PFSK-1 (cell line): ENCODE measurements around the gene PDF.

Experiments used
- FOXP2 ChIP-seq: optimal IDR thresholded peaks from 2 replicates; pipeline ENCODE3; 2011; ENCODE audit warnings: borderline replicate concordance, control low read depth, inconsistent platforms; ENCODE audit not compliant: insufficient read depth; ENCODE audit errors: extremely low read length, extremely low read depth
- POLR2AphosphoS5 ChIP-seq: IDR thresholded peaks from 2 replicates; pipeline ENCODE4 v1.6.1; 2012; ENCODE audit warnings: low read depth, mild to moderate bottlenecking, control low read depth, low read length, moderate library complexity
- SIN3A ChIP-seq: IDR thresholded peaks from 2 replicates; pipeline ENCODE4 v1.6.1; 2012; ENCODE audit warnings: mild to moderate bottlenecking, low read length, moderate library complexity, borderline replicate concordance; ENCODE audit not compliant: insufficient read depth
- TAF1 ChIP-seq: IDR thresholded peaks from 2 replicates; pipeline ENCODE4 v1.6.1; 2012; ENCODE audit warnings: low read length, control low read depth, borderline replicate concordance; ENCODE audit not compliant: insufficient read depth
- TF ChIP-seq, protein P1 (sequence below), 2 experiments: IDR thresholded peaks; 2 replicates each; pipeline versions ENCODE4 v1.6.1 to v1.8.0; 2011 to 2012; ENCODE audit warnings: low read depth in 2 of 2, low read length in 2 of 2, control low read depth in 1 of 2, inconsistent platforms in 1 of 2, mild to moderate bottlenecking in 1 of 2, moderate library complexity in 1 of 2; ENCODE audit not compliant: insufficient read depth in 1 of 2

Gene PDF

DNA sequence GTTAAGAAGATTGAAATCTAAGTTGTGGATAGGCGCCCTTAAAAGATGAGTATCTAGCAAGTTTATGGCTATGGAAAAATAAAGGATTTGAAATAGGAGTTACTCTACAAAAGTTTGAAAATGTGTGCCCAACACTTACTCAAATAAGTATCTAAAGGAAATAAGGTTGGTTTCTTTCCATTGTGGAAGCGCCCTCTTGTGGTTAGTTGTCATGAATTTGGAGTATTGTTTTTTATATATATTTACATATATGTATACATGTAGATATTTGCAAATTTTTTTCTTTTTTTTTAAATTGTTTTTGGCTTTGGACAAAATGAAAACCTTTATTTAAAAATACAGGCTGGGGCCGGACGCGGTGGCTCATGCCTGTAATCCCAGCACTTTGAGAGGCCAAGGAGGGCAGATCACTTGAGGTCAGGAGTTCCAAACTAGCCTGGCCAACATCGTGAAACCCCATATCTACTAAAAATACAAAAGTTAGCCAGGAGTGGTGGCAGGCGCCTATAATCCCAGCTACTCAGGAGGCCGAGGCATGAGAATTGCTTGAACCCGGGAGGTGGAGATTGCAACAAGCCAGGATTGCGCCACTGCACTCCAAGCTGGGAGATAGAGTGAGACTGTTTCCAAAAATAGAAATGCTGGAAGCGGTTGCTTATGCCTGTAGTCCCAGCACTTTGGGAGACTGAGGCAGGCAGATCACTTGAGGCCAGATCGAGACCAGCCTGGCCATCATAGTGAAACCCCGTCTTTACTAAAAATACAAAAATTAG is 43.3 kb downstream of the PDF start:
- TF ChIP-seq POLR2AphosphoS5 (no peak), FOXP2 (no peak), SIN3A (no peak), TAF1 (no peak)
- TF ChIP-seq, protein P1, sequence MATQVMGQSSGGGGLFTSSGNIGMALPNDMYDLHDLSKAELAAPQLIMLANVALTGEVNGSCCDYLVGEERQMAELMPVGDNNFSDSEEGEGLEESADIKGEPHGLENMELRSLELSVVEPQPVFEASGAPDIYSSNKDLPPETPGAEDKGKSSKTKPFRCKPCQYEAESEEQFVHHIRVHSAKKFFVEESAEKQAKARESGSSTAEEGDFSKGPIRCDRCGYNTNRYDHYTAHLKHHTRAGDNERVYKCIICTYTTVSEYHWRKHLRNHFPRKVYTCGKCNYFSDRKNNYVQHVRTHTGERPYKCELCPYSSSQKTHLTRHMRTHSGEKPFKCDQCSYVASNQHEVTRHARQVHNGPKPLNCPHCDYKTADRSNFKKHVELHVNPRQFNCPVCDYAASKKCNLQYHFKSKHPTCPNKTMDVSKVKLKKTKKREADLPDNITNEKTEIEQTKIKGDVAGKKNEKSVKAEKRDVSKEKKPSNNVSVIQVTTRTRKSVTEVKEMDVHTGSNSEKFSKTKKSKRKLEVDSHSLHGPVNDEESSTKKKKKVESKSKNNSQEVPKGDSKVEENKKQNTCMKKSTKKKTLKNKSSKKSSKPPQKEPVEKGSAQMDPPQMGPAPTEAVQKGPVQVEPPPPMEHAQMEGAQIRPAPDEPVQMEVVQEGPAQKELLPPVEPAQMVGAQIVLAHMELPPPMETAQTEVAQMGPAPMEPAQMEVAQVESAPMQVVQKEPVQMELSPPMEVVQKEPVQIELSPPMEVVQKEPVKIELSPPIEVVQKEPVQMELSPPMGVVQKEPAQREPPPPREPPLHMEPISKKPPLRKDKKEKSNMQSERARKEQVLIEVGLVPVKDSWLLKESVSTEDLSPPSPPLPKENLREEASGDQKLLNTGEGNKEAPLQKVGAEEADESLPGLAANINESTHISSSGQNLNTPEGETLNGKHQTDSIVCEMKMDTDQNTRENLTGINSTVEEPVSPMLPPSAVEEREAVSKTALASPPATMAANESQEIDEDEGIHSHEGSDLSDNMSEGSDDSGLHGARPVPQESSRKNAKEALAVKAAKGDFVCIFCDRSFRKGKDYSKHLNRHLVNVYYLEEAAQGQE (IDR thresholded peaks at IDR 0.05; ENCODE audit: insufficient read depth in 1 of 2, low read depth in 2 of 2, low read length in 2 of 2), result no peak

DNA sequence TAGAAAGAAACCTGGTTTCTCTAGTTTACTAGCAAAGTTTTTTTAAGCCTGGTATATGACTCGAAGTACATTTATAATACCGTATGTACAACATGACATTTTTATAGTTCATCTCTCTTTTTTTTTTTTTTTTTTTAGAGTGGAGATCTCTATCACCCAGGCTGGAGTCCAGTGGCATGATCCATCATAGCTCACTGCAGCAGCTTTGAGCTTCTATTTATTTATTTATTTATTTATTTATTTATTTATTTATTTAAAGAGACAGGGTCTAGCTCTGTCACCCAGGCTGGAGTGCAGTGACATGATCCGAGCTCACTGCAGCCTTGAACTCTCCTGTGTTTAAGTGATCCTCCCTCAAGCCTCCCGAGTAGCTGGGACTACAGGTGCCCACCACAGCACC is 45.1 kb downstream of the PDF start:
- TF ChIP-seq FOXP2, result no peak
- no peak for TF ChIP-seq SIN3A

DNA sequence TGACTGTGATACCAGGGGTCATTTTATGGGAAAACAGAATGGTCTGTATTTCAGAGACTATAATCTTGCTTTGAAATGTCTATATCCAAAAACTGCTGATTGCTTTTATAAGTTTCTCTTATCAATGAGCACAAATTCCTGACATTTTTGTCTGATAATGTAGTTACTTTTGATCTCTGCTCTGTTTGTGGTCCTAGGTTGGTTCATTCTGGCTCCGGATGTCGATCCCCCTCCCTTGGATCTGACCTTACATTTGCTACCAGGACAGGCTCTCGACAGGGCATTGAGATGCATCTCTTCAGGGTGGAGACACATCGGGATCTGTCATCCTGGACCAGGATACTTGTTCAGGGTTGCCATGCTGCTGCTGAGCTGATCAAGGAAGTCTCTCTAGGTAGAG is 46.5 kb downstream of the PDF start:
- TF ChIP-seq, protein P1 (IDR thresholded peaks at IDR 0.05; ENCODE audit: insufficient read depth in 1 of 2, low read depth in 2 of 2, low read length in 2 of 2), result no peak
- TF ChIP-seq SIN3A (no peak), TAF1 (no peak), FOXP2 (no peak), POLR2AphosphoS5 (no peak)

DNA sequence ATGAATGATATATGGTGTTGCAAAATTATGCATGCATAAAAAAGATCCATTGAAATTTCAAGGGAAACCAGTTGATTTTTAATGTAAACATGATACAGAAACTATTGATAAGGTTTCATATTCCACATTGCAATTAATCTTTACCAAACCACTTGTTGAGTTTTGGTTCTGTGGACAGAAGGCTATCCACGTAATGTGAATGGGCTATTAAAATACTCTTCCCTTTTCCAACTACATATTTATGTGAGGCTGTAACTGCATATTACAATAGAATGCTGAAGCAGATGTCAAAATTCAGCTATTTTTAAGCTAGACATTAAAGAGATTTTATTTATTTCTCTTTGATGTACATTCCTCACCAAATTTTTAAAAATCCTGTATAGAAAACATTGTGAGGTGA is 53.0 kb downstream of the PDF start:
- TF ChIP-seq, protein P1 (IDR thresholded peaks at IDR 0.05; ENCODE audit: insufficient read depth in 1 of 2, low read depth in 2 of 2, low read length in 2 of 2), result no peak
- no peak for TF ChIP-seq FOXP2
- TF ChIP-seq POLR2AphosphoS5, result no peak
- TF ChIP-seq TAF1, result no peak
- TF ChIP-seq SIN3A, result no peak
